ENCODE data around the gene UCHL5.

The UCHL5 gene

GRCh38 chr1:193070942-193071341 lies 11.8 kb upstream of the UCHL5 start:
- Histone ChIP-seq H3K9me3 (no peaks in the 10 kb centered on the region), H3K4me1 (ENCODE audit: control insufficient read depth in 1 of 2, insufficient read depth in 1 of 2, low read depth in 1 of 2, low read length in 1 of 2) (no peaks in the 10 kb centered on the region), H3K27ac (no peak overlapping the region), H3K4me3 (ENCODE audit: low read depth in 1 of 2, low read length in 1 of 2) (no peak overlapping the region), H3K27me3 (no peaks in the 10 kb centered on the region), H3K36me3 (peaks cover 27% of the 10 kb centered on the region)
- TF ChIP-seq CTCF (IDR thresholded peaks at IDR 0.05) = no peak

GRCh38 chr1:193070386-193070753 lies 11.2 kb upstream of the UCHL5 start:
- no peak overlapping the region for H3K4me3 ChIP-seq (ENCODE audit: low read depth in 1 of 2, low read length in 1 of 2)
- peaks cover 27% of the 10 kb centered on the region for H3K36me3 ChIP-seq
- no peaks in the 10 kb centered on the region for H3K9me3 ChIP-seq
- TF ChIP-seq CTCF (IDR thresholded peaks at IDR 0.05) = no peak
- no peaks in the 10 kb centered on the region for H3K4me1 ChIP-seq (ENCODE audit: control insufficient read depth in 1 of 2, insufficient read depth in 1 of 2, low read depth in 1 of 2, low read length in 1 of 2)
- H3K27me3 ChIP-seq = no peaks in the 10 kb centered on the region
- no peak overlapping the region for H3K27ac ChIP-seq

GRCh38 chr1:193069748-193070385 lies 10.7 kb upstream of the UCHL5 start:
- Histone ChIP-seq H3K36me3 (peaks cover 27% of the 10 kb centered on the region), H3K27me3 (no peaks in the 10 kb centered on the region), H3K27ac (no peak overlapping the region), H3K4me1 (ENCODE audit: control insufficient read depth in 1 of 2, insufficient read depth in 1 of 2, low read depth in 1 of 2, low read length in 1 of 2) (no peaks in the 10 kb centered on the region), H3K9me3 (no peaks in the 10 kb centered on the region), H3K4me3 (ENCODE audit: low read depth in 1 of 2, low read length in 1 of 2) (no peak overlapping the region)
- TF ChIP-seq CTCF (IDR thresholded peaks at IDR 0.05) = no peak

- H3K27me3 ChIP-seq = no peaks in the 10 kb centered on the region
These were observed 8.9 kb upstream of the UCHL5 start for GRCh38 chr1:193068013-193068412.

GRCh38 chr1:193066606-193067005 lies 7.4 kb upstream of the UCHL5 start:
- Histone ChIP-seq H3K9me3 (no peaks in the 10 kb centered on the region), H3K27me3 (no peaks in the 10 kb centered on the region), H3K36me3 (peaks cover 16% of the 10 kb centered on the region), H3K27ac (no peak overlapping the region), H3K4me1 (ENCODE audit: control insufficient read depth in 1 of 2, insufficient read depth in 1 of 2, low read depth in 1 of 2, low read length in 1 of 2) (no peaks in the 10 kb centered on the region), H3K4me3 (ENCODE audit: low read depth in 1 of 2, low read length in 1 of 2) (no peak overlapping the region)
- TF ChIP-seq CTCF (IDR thresholded peaks at IDR 0.05) = no peak

More at GRCh38 chr1:193068013-193068412, 8.9 kb upstream of the UCHL5 start:
- Histone ChIP-seq H3K4me3 (ENCODE audit: low read depth in 1 of 2, low read length in 1 of 2) (no peak overlapping the region), H3K27ac (no peak overlapping the region), H3K36me3 (peaks cover 22% of the 10 kb centered on the region), H3K4me1 (ENCODE audit: control insufficient read depth in 1 of 2, insufficient read depth in 1 of 2, low read depth in 1 of 2, low read length in 1 of 2) (no peaks in the 10 kb centered on the region), H3K9me3 (no peaks in the 10 kb centered on the region)
- TF ChIP-seq CTCF (IDR thresholded peaks at IDR 0.05) = no peak

Measured in neutrophil (primary cell).